BLaER1 treated with 17β-estradiol and CSF1 and Interleukin-3, amounts not matched to agents 10 nM and 100 nM (cell line): Measurements from ENCODE around the gene SATB1.

Source experiments
- H3K27ac ChIP-seq, 11 experiments: shearing (Covaris generic); formaldehyde crosslinking; 2 replicates each; pipeline ENCODE4 v1.8.1; 2022
- H3K27me3 ChIP-seq, 11 experiments: shearing (Covaris generic); formaldehyde crosslinking; 2 replicates each; pipeline ENCODE4 v1.8.1; 2022
- H3K36me3 ChIP-seq, 11 experiments: shearing (Covaris generic); formaldehyde crosslinking; 2 replicates each; pipeline ENCODE4 v1.8.1; 2022
- H3K4me1 ChIP-seq, 10 experiments: shearing (Covaris generic); formaldehyde crosslinking; 2 replicates each; pipeline ENCODE4 v1.8.1; 2022
- H3K4me2 ChIP-seq, 11 experiments: shearing (Covaris generic); formaldehyde crosslinking; 2 replicates each; pipeline ENCODE4 v1.8.1; 2022
- H3K4me3 ChIP-seq, 10 experiments: shearing (Covaris generic); formaldehyde crosslinking; 2 replicates each; pipeline ENCODE4 v1.8.1; 2022
- H3K9ac ChIP-seq, 11 experiments: shearing (Covaris generic); formaldehyde crosslinking; 2 replicates each; pipeline ENCODE4 v1.8.1; 2022
- H3K9me3 ChIP-seq, 11 experiments: shearing (Covaris generic); formaldehyde crosslinking; replicated peaks in 1 of 11; 2 replicates each; pipeline ENCODE4 v1.8.1; 2022
- H4K20me1 ChIP-seq, 11 experiments: shearing (Covaris generic); formaldehyde crosslinking; 2 replicates each; pipeline ENCODE4 v1.8.1; 2022
- Cebpa-rat ChIP-seq, 11 experiments: shearing (Covaris generic); IDR thresholded peaks; 2 replicates each; pipeline ENCODE4 v1.8.1; 2022

SATB1 gene

DNA sequence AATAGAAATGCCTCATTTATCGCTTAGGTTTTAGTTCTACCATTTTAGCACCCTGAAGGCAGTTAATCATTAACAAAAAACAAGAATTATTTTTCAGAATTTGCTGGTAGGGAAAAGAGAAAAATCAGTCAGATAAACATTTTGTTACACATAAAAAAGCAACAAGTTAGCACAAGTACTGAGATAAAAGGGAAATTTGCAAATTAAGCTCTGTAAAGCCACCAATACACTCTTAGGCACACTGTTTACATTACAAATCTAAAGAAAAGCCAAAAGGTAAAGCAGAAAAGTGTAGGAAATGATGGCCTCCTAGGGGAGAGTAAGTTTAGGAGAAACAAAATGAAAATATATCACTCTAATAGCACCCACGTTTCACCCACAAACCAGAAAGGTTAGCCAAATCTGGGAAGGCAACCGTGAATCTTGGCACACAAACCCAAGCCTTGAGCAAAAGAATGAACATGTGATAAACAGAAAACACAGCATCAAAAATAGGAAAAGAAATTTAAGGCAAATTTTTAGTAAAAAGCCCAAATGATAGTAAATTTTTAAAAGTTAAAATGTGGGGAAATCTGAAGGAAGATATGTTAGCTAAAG lies 1.6 kb upstream of the SATB1 start:
- no peaks in the 10 kb centered on the region for H3K27me3 ChIP-seq
- peak overlapping the region; percentile 79 to 97 (median 92); a peak in 20 of 22 replicates for H3K4me2 ChIP-seq
- H3K4me1 ChIP-seq, result peaks cover 7 to 33% (median 26%) of the 10 kb centered on the region in 10 experiments
- H4K20me1 ChIP-seq, result peaks cover 0 to 72% (median 46%) of the 10 kb centered on the region in 11 experiments; a peak in 14 of 22 replicates
- peak overlapping the region in 4 of 10 experiments; percentile 84 to 88 (median 88); a peak in 6 of 20 replicates for H3K4me3 ChIP-seq
- peak overlapping the region in 4 of 11 experiments; percentile 12 to 97 (median 30); a peak in 5 of 22 replicates for H3K9ac ChIP-seq
- no peaks in the 10 kb centered on the region for H3K9me3 ChIP-seq
- H3K27ac ChIP-seq, result peak overlapping the region in 8 of 11 experiments; percentile 15 to 98 (median 95); a peak in 8 of 22 replicates
- peaks cover 0 to 11% (median 4%) of the 10 kb centered on the region in 11 experiments; a peak in 6 of 22 replicates for H3K36me3 ChIP-seq
- no peak for TF ChIP-seq Cebpa-rat (IDR thresholded peaks at IDR 0.05)

DNA sequence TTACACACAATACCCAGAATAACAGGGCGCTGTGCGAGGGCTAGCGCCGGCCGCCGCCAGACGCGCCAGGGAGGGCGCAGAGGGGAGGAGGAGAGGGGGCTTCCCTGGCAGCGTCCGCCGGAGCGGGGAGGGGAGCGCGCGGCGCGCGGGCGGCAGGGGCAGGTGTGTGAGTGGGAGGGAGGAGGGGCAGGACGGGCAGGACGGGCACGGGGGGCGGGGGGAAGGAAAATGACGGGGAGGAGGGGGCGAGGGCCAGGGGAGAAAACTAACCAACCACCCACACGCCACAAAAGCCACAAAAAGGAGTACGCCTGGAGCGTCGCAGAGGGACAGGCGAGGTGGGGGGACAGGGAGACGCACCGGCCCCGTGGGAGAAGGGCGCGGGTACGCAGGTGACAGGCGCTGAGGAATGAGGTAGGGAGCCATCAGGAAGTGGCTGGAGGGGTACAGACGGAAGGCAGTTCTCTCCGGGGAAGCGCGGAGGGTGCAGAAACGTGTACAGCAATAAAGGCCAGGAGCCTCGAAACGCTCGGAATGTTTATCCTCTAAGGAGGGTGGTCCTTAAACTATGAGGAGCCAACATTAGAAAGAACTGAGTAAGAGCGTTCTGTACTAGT lies 610 bp upstream of the SATB1 start:
- peak overlapping the region; percentile 75 to 94 (median 88) for H3K4me3 ChIP-seq
- no peak for TF ChIP-seq Cebpa-rat (IDR thresholded peaks at IDR 0.05)
- peak overlapping the region; percentile 82 to 97 (median 92) for H3K4me2 ChIP-seq
- H3K36me3 ChIP-seq, result peaks cover 2 to 9% (median 4%) of the 10 kb centered on the region in 11 experiments; a peak in 20 of 22 replicates
- H3K27ac ChIP-seq, result peak overlapping the region; percentile 91 to 98 (median 95); a peak in 21 of 22 replicates
- peaks cover 0 to 65% (median 41%) of the 10 kb centered on the region in 11 experiments; a peak in 14 of 22 replicates for H4K20me1 ChIP-seq
- H3K9me3 ChIP-seq, result no peaks in the 10 kb centered on the region
- peaks cover 7 to 34% (median 27%) of the 10 kb centered on the region in 10 experiments for H3K4me1 ChIP-seq
- peak overlapping the region; percentile 94 to 98 (median 96) for H3K9ac ChIP-seq
- H3K27me3 ChIP-seq, result no peaks in the 10 kb centered on the region

DNA sequence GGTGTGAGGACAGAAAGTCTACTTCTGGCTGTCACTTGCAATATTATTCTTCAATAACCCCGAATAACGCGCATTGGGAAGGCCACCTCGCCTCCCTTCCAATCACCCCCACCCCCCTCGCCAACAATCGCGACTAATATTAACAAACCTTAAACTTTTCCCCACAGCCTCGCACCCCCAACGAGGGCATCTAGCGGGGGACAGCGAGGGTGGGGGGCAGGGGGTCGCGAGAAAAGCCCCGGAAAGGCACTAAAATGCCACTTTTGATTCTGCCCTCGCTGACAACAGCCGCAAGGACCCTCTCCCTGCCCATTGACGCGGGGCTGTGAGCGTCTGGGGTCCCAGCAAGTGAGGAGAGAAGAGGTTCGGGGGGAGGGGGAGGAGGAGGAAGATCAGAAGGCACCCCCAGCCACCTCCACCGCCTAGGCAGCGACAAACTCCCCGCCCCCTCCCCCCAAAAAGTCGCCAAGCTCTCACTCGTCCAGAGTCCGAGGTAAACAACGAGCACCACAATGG lies 868 bp downstream of the SATB1 start:
- peaks cover 14 to 23% (median 18%) of the 10 kb centered on the region in 11 experiments for H3K36me3 ChIP-seq
- H3K27me3 ChIP-seq, result no peaks in the 10 kb centered on the region
- H4K20me1 ChIP-seq, result peaks cover 0 to 63% (median 33%) of the 10 kb centered on the region in 11 experiments; a peak in 13 of 22 replicates
- no peaks in the 10 kb centered on the region for H3K9me3 ChIP-seq
- peak overlapping the region; percentile 75 to 94 (median 88) for H3K4me3 ChIP-seq
- peak overlapping the region; percentile 59 to 97 (median 91) for H3K4me2 ChIP-seq
- H3K27ac ChIP-seq, result peak overlapping the region; percentile 91 to 98 (median 95)
- TF ChIP-seq Cebpa-rat (IDR thresholded peaks at IDR 0.05), result no peak
- peaks cover 4 to 37% (median 27%) of the 10 kb centered on the region in 10 experiments for H3K4me1 ChIP-seq
- peak overlapping the region; percentile 94 to 98 (median 96) for H3K9ac ChIP-seq

DNA sequence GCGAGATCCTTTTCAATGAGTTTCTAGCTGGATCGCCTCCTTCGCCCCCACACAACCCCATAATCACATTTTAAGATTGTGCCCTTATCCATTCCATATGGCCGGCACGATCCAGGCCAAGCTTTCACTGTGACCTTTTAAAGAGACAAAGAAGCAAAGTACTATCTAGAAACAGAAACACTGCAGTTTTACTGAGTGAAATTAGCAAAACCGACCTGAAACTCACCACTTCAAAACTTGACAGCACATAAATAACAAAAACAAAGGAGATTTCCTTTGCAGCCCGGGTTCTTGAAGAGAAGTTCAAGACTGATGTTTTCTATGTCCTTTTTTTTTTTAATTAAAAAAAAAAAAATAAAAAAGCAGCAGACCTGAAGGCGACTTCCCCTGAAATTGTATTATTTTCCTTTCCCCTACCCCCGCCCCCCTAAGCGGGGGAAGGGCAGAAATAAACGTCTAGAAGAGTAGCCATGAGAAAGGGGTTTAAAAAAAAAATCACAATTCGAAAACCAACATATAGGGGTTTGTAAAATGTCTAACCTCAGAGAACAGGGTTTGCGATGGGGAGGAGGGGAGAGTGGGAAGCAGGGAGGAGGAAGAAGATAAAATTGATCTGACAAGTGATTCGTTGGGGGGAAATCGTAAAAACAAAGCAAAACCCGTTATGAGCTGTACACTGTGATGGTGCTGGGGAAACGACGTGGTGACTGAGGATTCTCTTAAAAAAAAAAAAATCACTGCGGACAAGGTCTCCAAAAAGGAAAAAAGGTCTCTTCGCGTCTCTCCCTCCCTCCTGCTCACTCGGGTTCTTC lies 1.5 kb downstream of the SATB1 start:
- Histone ChIP-seq H3K4me1 (peaks cover 3 to 41% (median 24%) of the 10 kb centered on the region in 10 experiments), H3K36me3 (peaks cover 20 to 29% (median 24%) of the 10 kb centered on the region in 11 experiments), H3K27me3 (no peaks in the 10 kb centered on the region), H3K4me2 (peak overlapping the region; percentile 59 to 97 (median 91)), H3K9ac (peak overlapping the region; percentile 94 to 98 (median 96)), H4K20me1 (peaks cover 0 to 63% (median 38%) of the 10 kb centered on the region in 11 experiments; a peak in 14 of 22 replicates), H3K4me3 (peak overlapping the region; percentile 75 to 94 (median 88)), H3K27ac (peak overlapping the region; percentile 91 to 98 (median 95)), H3K9me3 (no peaks in the 10 kb centered on the region)
- TF ChIP-seq Cebpa-rat (IDR thresholded peaks at IDR 0.05), result no peak

DNA sequence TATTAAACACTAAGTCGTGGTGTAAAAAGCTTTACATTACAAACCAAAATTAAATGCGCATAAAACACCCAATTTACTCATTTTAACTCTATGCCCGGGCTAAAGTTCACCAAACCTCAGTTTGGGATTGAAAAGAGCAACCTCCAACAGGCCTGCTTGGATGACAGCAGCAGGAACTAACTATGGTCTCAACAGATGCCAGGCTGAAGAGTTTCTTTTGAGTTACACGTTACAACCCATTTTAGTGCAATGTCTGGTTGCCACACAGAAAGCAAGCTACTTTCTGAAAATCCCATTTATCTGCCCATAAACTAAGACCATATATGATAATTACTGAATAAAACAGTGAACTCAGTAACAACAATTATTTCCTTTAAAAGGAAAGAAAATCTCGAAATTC lies 2.2 kb downstream of the SATB1 start:
- H3K4me1 ChIP-seq, result peaks cover 3 to 41% (median 26%) of the 10 kb centered on the region in 10 experiments
- H3K4me2 ChIP-seq, result peak overlapping the region; percentile 59 to 97 (median 91)
- H3K36me3 ChIP-seq, result peaks cover 27 to 36% (median 31%) of the 10 kb centered on the region in 11 experiments
- H4K20me1 ChIP-seq, result peaks cover 0 to 63% (median 39%) of the 10 kb centered on the region in 11 experiments; a peak in 15 of 22 replicates
- TF ChIP-seq Cebpa-rat (IDR thresholded peaks at IDR 0.05), result no peak
- peak overlapping the region; percentile 91 to 98 (median 95); a peak in 21 of 22 replicates for H3K27ac ChIP-seq
- H3K27me3 ChIP-seq, result no peaks in the 10 kb centered on the region
- peak overlapping the region; percentile 94 to 98 (median 96) for H3K9ac ChIP-seq
- peak overlapping the region; percentile 75 to 94 (median 88) for H3K4me3 ChIP-seq
- no peaks in the 10 kb centered on the region for H3K9me3 ChIP-seq

DNA sequence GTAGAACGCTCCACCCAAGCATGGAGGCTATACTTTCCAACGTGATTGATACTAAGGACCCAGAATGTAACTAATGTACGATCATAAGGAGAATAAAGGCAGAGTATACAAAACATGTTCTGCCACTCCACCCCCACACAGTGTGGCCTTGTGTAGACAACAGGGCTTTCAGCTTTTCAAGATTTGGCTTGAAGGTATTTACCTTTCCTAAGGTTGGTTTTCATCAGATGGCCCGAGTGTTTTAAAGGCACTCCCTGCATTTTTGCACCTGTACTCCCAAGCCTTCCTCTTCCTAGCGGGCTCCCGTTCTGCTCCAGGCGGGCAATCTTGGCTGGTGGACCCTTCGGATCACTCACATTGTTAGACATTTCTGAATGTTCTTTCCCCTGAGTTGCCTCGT lies 4.6 kb downstream of the SATB1 start:
- H3K27ac ChIP-seq, result no peak overlapping the region
- no peak for TF ChIP-seq Cebpa-rat (IDR thresholded peaks at IDR 0.05)

DNA sequence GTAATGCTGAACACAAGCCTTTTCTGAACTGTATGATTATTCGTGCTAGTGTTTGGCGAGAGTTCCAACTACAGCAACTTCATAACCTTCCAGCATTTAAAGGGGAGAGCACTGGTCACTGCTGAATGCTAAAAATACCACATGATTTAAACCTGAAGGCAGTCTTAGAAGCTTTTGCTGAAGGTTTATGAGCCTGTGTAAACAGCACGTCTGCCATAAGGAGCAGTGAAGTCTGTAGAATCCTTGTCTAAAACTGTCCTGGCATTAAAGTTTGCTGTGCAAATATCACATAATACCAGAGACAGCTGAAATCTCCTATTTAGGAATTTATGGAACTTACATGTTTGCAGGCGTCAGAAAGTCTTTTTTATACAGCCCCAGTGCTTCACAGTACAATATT lies 5.9 kb downstream of the SATB1 start:
- Histone ChIP-seq H3K9me3 (no peaks in the 10 kb centered on the region), H3K4me1 (peaks cover 0 to 28% (median 19%) of the 10 kb centered on the region in 10 experiments; a peak in 18 of 20 replicates), H3K9ac (no peak overlapping the region), H3K36me3 (peaks cover 64 to 73% (median 67%) of the 10 kb centered on the region in 11 experiments), H3K27me3 (no peaks in the 10 kb centered on the region), H4K20me1 (peaks cover 0 to 83% (median 49%) of the 10 kb centered on the region in 11 experiments; a peak in 15 of 22 replicates), H3K27ac (no peak overlapping the region), H3K4me2 (no peak overlapping the region), H3K4me3 (no peak overlapping the region)
- no peak for TF ChIP-seq Cebpa-rat (IDR thresholded peaks at IDR 0.05)

More for the DNA sequence above, 4.6 kb downstream of the SATB1 start:
- H3K36me3 ChIP-seq, result peaks cover 50 to 60% (median 54%) of the 10 kb centered on the region in 11 experiments
- no peak overlapping the region for H3K4me3 ChIP-seq
- peaks cover 0 to 73% (median 49%) of the 10 kb centered on the region in 11 experiments; a peak in 15 of 22 replicates for H4K20me1 ChIP-seq
- no peaks in the 10 kb centered on the region for H3K27me3 ChIP-seq
- H3K4me2 ChIP-seq, result 0 out of 22 replicates have a peak overlapping the region, but pooled peaks of 1 of the 11 experiments have one; percentile 5
- no peaks in the 10 kb centered on the region for H3K9me3 ChIP-seq
- H3K9ac ChIP-seq, result no peak overlapping the region
- H3K4me1 ChIP-seq, result peaks cover 0 to 28% (median 19%) of the 10 kb centered on the region in 10 experiments; a peak in 18 of 20 replicates
